DOHH2 (cell line): ENCODE measurements around the gene EFL1.

Source experiments
- CTCF ChIP-seq: fragments of 200-600 bp; sonication (generic); IDR thresholded peaks from one replicate; pipeline ENCODE4 v1.5.1; 2014; ENCODE audit warnings: antibody characterized with exemption, mild to moderate bottlenecking, low read depth, low read length; ENCODE audit not compliant: poor library complexity, severe bottlenecking
- EZH2phosphoT487 ChIP-seq: fragments of 200-600 bp; sonication (generic); IDR thresholded peaks from 2 replicates; pipeline ENCODE4 v1.6.1; 2017; ENCODE audit warnings: borderline replicate concordance, mild to moderate bottlenecking, antibody characterized with exemption, low read length, moderate library complexity, mixed read lengths

GRCh38 chr15:82174471-82175235 is 87.9 kb downstream of the EFL1 start:
- TF ChIP-seq CTCF (no peak), EZH2phosphoT487 (no peak)
